Hepatocyte (in vitro differentiated cells): ENCODE measurements around the gene ERFL. TPM values are rescaled to one million over a fixed set of nuclear protein-coding genes. Genes with fewer than 3 reads are reported as not detected.

Experiments used
- DNase-seq: peaks from one replicate; pipeline ENCODE4 v3.0.0-alpha.2; 2016; ENCODE audit warnings: low spot score
- H2AFZ ChIP-seq: fragments of 200-600 bp; sonication (generic); 2 replicates; pipeline ENCODE4 v1.6.0; 2016; ENCODE audit warnings: antibody characterized with exemption, mild to moderate bottlenecking
- H3K27ac ChIP-seq: fragments of 200-600 bp; sonication (generic); 2 replicates; pipeline ENCODE4 v1.5.1; 2016; ENCODE audit warnings: mild to moderate bottlenecking
- H3K27me3 ChIP-seq: fragments of 200-600 bp; sonication (generic); 2 replicates; pipeline ENCODE4 v1.6.1; 2016
- H3K36me3 ChIP-seq: fragments of 200-600 bp; sonication (generic); replicated peaks from 2 replicates; pipeline ENCODE4 v1.5.1; 2016; ENCODE audit warnings: low read depth; ENCODE audit not compliant: insufficient read depth
- H3K4me1 ChIP-seq: fragments of 200-600 bp; sonication (generic); 2 replicates; pipeline ENCODE4 v1.5.1; 2016; ENCODE audit warnings: mild to moderate bottlenecking, moderate library complexity; ENCODE audit not compliant: insufficient read depth
- H3K4me2 ChIP-seq: fragments of 200-600 bp; sonication (generic); 2 replicates; pipeline ENCODE4 v1.6.0; 2016
- H3K4me3 ChIP-seq: fragments of 200-600 bp; sonication (generic); 2 replicates; pipeline ENCODE4 v1.5.1; 2016; ENCODE audit warnings: mild to moderate bottlenecking
- H3K79me2 ChIP-seq: fragments of 200-600 bp; sonication (generic); 2 replicates; pipeline ENCODE4 v1.6.0; 2017; ENCODE audit warnings: mild to moderate bottlenecking
- H3K9me2 ChIP-seq: fragments of 200-600 bp; sonication (generic); replicated peaks from 2 replicates; pipeline ENCODE4 v1.6.0; 2017; ENCODE audit warnings: mild to moderate bottlenecking; ENCODE audit not compliant: insufficient read depth
- H3K9me3 ChIP-seq: fragments of 200-600 bp; sonication (generic); 2 replicates; pipeline ENCODE4 v1.5.1; 2016; ENCODE audit warnings: low read depth, mild to moderate bottlenecking
- H4K20me1 ChIP-seq: fragments of 200-600 bp; sonication (generic); 2 replicates; pipeline ENCODE4 v1.6.0; 2016; ENCODE audit warnings: mild to moderate bottlenecking; ENCODE audit not compliant: insufficient read depth, poor library complexity, severe bottlenecking
- EZH2 ChIP-seq: fragments of 200-600 bp; sonication (generic); IDR thresholded peaks from 2 replicates; pipeline ENCODE4 v1.6.1; 2016; ENCODE audit warnings: antibody characterized with exemption, mild to moderate bottlenecking, borderline replicate concordance
- EZH2phosphoT487 ChIP-seq: fragments of 200-600 bp; sonication (generic); IDR thresholded peaks from one replicate; pipeline ENCODE4 v1.6.1; 2018; ENCODE audit warnings: antibody characterized with exemption, mild to moderate bottlenecking, low read depth, moderate library complexity; ENCODE audit not compliant: unreplicated experiment, severe bottlenecking
- WGBS: methylation state at CpG from one replicate; pipeline ENCODE4 v1.1.6; 2016; ENCODE audit warnings: low lambda C conversion rate; ENCODE audit errors: missing lambda C conversion rate; 5-methylcytosine and 5-hydroxymethylcytosine counted together
- polyA plus RNA-seq: library from polyadenylated mRNA; unstranded; fragments of >200 nt; fragmentation: Nextera tagmentation; extraction: Ambion mirVana; gene quantifications from 2 replicates; pipeline ENCODE4 v1.2.1, GENCODE V29; 2016
- total RNA-seq: library from RNA; depleted of rRNA; stranded (reverse); fragments of >200 nt; gene quantifications from 2 replicates; pipeline ENCODE4 v1.2.3, GENCODE V29; 2014
- TF ChIP-seq, protein P1 (sequence below): fragments of 200-600 bp; sonication (generic); IDR thresholded peaks from 2 replicates; pipeline ENCODE4 v1.5.1; 2016; ENCODE audit warnings: antibody characterized with exemption, mild to moderate bottlenecking; ENCODE audit not compliant: poor library complexity

Gene ERFL
- total and polyA plus RNA-seq, 2 experiments from 2014 or later = 0.53 TPM; not detected in 1

DNA sequence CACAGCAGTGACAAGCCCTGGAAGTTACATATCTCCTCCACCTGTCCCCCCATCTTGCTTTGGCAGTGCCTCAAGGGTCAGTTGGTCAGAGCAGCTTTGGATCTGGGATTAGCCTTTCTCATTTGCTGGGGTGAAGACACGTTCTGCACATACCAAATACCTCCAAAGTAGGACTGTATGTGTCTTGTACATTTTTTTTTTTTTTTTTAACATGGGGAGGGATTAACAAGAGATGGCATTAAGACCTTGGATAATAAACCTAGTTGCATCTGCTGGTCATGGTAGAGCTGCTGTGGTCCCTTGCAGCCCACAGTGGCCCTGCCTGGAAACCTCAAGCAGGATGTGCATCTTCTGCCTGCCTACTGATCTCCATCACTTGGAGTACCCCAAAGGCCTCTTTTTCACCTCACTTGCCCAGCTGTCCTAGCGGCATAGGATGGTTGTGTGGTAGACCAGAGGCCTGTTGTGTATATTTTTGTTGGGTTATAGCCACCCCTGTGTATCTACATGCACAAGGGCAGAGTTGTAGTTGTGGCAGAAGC lies 65.7 kb downstream of the ERFL start:
- peaks cover 61% of the 10 kb centered on the region for H4K20me1 ChIP-seq
- no peak overlapping the region for H3K27ac ChIP-seq
- no peaks in the 10 kb centered on the region for H3K36me3 ChIP-seq

DNA sequence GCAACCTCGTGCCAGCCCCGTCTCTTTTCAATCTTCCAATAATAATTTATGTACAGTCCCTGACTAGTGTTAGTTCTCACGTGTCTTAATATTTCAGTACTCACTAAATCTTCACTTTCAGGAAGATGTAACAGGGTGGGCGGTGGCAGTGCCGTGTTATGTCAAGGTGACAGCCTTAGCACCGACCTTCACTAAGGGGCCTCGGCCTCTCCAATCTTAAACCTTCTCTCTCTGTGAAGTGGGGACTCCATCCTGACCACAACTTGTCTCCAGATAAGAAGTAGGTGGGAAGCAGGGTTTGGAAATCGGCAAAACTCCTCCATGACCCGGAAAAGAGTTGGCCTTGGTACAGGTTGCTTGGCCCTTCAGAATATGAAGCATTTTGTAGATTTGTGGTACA lies 66.4 kb downstream of the ERFL start:
- H3K79me2 ChIP-seq = peaks cover 61% of the 10 kb centered on the region
- peaks cover 14% of the 10 kb centered on the region for H3K4me1 ChIP-seq
- no peaks in the 10 kb centered on the region for H3K9me2 ChIP-seq
- peak overlapping the region; percentile 97 for H3K4me2 ChIP-seq
- no peak for DNase-seq
- no peak overlapping the region for H2AFZ ChIP-seq
- H3K9me3 ChIP-seq = no peaks in the 10 kb centered on the region
- H3K36me3 ChIP-seq = no peaks in the 10 kb centered on the region
- 92% methylated on average over 9 of the region's 9 CpGs for WGBS
- H4K20me1 ChIP-seq = peaks cover 54% of the 10 kb centered on the region
- no peak overlapping the region for H3K27ac ChIP-seq
- no peaks in the 10 kb centered on the region for H3K27me3 ChIP-seq
- no peak for TF ChIP-seq EZH2
- no peak for TF ChIP-seq EZH2phosphoT487
- TF ChIP-seq, protein P1, sequence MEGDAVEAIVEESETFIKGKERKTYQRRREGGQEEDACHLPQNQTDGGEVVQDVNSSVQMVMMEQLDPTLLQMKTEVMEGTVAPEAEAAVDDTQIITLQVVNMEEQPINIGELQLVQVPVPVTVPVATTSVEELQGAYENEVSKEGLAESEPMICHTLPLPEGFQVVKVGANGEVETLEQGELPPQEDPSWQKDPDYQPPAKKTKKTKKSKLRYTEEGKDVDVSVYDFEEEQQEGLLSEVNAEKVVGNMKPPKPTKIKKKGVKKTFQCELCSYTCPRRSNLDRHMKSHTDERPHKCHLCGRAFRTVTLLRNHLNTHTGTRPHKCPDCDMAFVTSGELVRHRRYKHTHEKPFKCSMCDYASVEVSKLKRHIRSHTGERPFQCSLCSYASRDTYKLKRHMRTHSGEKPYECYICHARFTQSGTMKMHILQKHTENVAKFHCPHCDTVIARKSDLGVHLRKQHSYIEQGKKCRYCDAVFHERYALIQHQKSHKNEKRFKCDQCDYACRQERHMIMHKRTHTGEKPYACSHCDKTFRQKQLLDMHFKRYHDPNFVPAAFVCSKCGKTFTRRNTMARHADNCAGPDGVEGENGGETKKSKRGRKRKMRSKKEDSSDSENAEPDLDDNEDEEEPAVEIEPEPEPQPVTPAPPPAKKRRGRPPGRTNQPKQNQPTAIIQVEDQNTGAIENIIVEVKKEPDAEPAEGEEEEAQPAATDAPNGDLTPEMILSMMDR = no peak
- no peak overlapping the region for H3K4me3 ChIP-seq

More for the DNA sequence above, 65.7 kb downstream of the ERFL start:
- Histone ChIP-seq H3K9me3 (no peaks in the 10 kb centered on the region), H2AFZ (no peak overlapping the region), H3K4me3 (no peak overlapping the region), H3K79me2 (peaks cover 68% of the 10 kb centered on the region), H3K4me2 (peak overlapping the region; percentile 97), H3K27me3 (no peaks in the 10 kb centered on the region), H3K4me1 (peaks cover 14% of the 10 kb centered on the region), H3K9me2 (no peaks in the 10 kb centered on the region)
- 89% methylated on average over 2 of the region's 2 CpGs for WGBS
- DNase-seq = no peak
- TF ChIP-seq, protein P1 = no peak
- TF ChIP-seq EZH2 = no peak

DNA sequence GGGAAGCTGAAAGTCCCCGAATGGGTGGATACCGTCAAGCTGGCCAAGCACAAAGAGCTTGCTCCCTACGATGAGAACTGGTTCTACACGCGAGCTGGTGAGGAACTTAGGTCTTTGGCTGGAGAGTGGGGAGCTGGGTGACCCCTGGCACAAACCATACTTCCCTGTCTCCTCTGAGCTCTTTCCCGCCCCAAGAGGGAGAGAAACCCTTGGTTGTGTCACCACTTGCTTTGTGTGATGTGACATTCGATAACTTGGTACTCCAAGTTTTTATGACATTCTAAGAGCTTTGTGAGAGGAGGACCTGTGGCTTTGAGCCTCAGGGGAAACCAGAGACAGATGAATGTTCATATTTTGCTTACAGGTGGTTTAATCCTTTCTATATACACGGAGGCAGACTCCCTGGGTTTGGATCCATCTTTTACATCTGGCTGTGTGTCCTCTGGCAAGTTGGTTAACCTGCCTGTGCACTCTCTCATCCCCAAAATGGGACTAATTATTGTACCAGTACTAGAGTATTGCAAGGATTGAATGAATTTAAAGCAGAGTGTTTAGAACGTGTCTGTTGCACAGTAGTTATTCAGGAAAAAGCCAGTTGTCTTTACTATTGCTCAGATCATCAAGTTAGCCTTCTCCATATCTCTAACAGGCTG lies 67.0 kb downstream of the ERFL start:
- peak overlapping the region; percentile 69 for H3K4me3 ChIP-seq
- DNase-seq = no peak
- WGBS = 47% methylated on average over 9 of the region's 9 CpGs
- H2AFZ ChIP-seq = no peak overlapping the region
- H3K9me2 ChIP-seq = no peaks in the 10 kb centered on the region
- H4K20me1 ChIP-seq = peaks cover 48% of the 10 kb centered on the region
- TF ChIP-seq EZH2 (no peak), EZH2phosphoT487 (no peak)
- TF ChIP-seq, protein P1 = no peak
- H3K36me3 ChIP-seq = no peaks in the 10 kb centered on the region
- H3K4me1 ChIP-seq = peaks cover 14% of the 10 kb centered on the region
- no peaks in the 10 kb centered on the region for H3K9me3 ChIP-seq
- H3K27me3 ChIP-seq = no peaks in the 10 kb centered on the region
- peaks cover 55% of the 10 kb centered on the region for H3K79me2 ChIP-seq
- peak overlapping the region; percentile 96 for H3K27ac ChIP-seq
- H3K4me2 ChIP-seq = peak overlapping the region; percentile 97
